Mucosa of descending colon (tissue), 3 donors: Measurements from ENCODE around the gene ATG7. TPM values are rescaled to one million over a fixed set of nuclear protein-coding genes. Genes with fewer than 3 reads are reported as not detected.

ENCODE experiments used
- ATAC-seq: fragments of 200-7000 bp; cut with Tn5 transposase; one replicate; pipeline ENCODE4 v1.9.1; 2020; ENCODE audit warnings: mild to moderate bottlenecking, moderate library complexity
- DNase-seq, 3 donors: peaks; one replicate each; pipeline ENCODE4 v3.0.0-alpha.2; 2020
- H3K36me3 ChIP-seq: fragments of 200-600 bp; one replicate; pipeline ENCODE4 v1.8.0; 2021; ENCODE audit warnings: low read depth, mild to moderate bottlenecking
- H3K4me1 ChIP-seq: fragments of 200-600 bp; one replicate; pipeline ENCODE4 v1.8.0; 2021; ENCODE audit warnings: low read depth, mild to moderate bottlenecking
- H3K4me3 ChIP-seq: fragments of 200-600 bp; one replicate; pipeline ENCODE4 v1.8.0; 2021; ENCODE audit warnings: mild to moderate bottlenecking
- H3K9me3 ChIP-seq: fragments of 200-600 bp; one replicate; pipeline ENCODE4 v1.8.0; 2021; ENCODE audit warnings: mild to moderate bottlenecking
- CTCF ChIP-seq: fragments of 200-600 bp; IDR thresholded peaks from one replicate; pipeline ENCODE4 v1.8.0; 2022; ENCODE audit warnings: antibody characterized with exemption, mild to moderate bottlenecking
- intact Hi-C, 2 donors: fragments of 100-400 bp; cut with DNase I in 1 of 2; cut with micrococcal nuclease in 1 of 2; formaldehyde crosslinking; loops; one replicate each; pipeline versions ENCODE4 v1.11.0 to v1.11.1; 2022; cut with DNase I, micrococcal nuclease
- total RNA-seq, 3 donors: library from RNA; stranded (reverse); fragmentation: NEBNext Ultra II Directional in 2 of 3; extraction: Animal tissue kit (Norgen Biotek cat#: 25700) in 2 of 3; gene quantifications; one replicate each; pipeline versions ENCODE4 v1.2.1 to v1.2.4, GENCODE V29; 2021 to 2023
- donor health status: DM: no; HTN: no; CAD: no; lungs with moderate emphysema.
- donor health status: DM: no; HTN: no; CAD: no.
- donor health status: DM: no; HTN: yes; CAD: no.

The ATG7 gene
- total RNA-seq, 3 donors from 2014 or later: 40.4 to 49.6 (median 43.3) TPM

GRCh38 chr3:11386465-11387113 lies 114.4 kb downstream of the ATG7 start:
- ATAC-seq (peak; percentile 40), DNase-seq (peak in 1 of 3 donors; percentile 22)
- Histone ChIP-seq H3K4me1 (peaks cover 13% of the 10 kb centered on the region), H3K9me3 (no peaks in the 10 kb centered on the region), H3K36me3 (no peaks in the 10 kb centered on the region), H3K4me3 (no peak overlapping the region)
- no peak for TF ChIP-seq CTCF
- intact Hi-C loops: no loop called here

GRCh38 chr3:11389386-11390268 lies 117.4 kb downstream of the ATG7 start:
- H3K4me1 ChIP-seq: peaks cover 30% of the 10 kb centered on the region
- no peak overlapping the region for H3K4me3 ChIP-seq
- no peaks in the 10 kb centered on the region for H3K9me3 ChIP-seq
- intact Hi-C loops: no loop called here
- DNase-seq (no peak), ATAC-seq (no peak)
- no peak for TF ChIP-seq CTCF
- H3K36me3 ChIP-seq: no peaks in the 10 kb centered on the region

- no peaks in the 10 kb centered on the region for H3K9me3 ChIP-seq
- intact Hi-C loops: no loop called here
- no peak for TF ChIP-seq CTCF
- ATAC-seq (peak; percentile 44), DNase-seq (peak in 1 of 3 donors; percentile 20)
- H3K4me3 ChIP-seq: no peak overlapping the region
- H3K36me3 ChIP-seq: no peaks in the 10 kb centered on the region
- H3K4me1 ChIP-seq: peaks cover 36% of the 10 kb centered on the region
Observed at GRCh38 chr3:11390411-11391131, 118.4 kb downstream of the ATG7 start.

GRCh38 chr3:11391174-11391879 lies 119.1 kb downstream of the ATG7 start:
- no peaks in the 10 kb centered on the region for H3K9me3 ChIP-seq
- intact Hi-C loops: no loop called here
- DNase-seq (peak in 2 of 3 donors; percentile 25 to 38), ATAC-seq (peak; percentile 91)
- H3K4me3 ChIP-seq: no peak overlapping the region
- H3K36me3 ChIP-seq: no peaks in the 10 kb centered on the region
- peaks cover 32% of the 10 kb centered on the region for H3K4me1 ChIP-seq
- no peak for TF ChIP-seq CTCF
